NOMO-1 (cell line): ENCODE data around the gene TUBB3.

Experiments
- DNase-seq, 2 experiments: peaks; one replicate each; lab custom pipeline; 2025; ENCODE audit not compliant: unreplicated experiment in 2 of 2; lab: John Stamatoyannopoulos, UW

Gene TUBB3

DNA sequence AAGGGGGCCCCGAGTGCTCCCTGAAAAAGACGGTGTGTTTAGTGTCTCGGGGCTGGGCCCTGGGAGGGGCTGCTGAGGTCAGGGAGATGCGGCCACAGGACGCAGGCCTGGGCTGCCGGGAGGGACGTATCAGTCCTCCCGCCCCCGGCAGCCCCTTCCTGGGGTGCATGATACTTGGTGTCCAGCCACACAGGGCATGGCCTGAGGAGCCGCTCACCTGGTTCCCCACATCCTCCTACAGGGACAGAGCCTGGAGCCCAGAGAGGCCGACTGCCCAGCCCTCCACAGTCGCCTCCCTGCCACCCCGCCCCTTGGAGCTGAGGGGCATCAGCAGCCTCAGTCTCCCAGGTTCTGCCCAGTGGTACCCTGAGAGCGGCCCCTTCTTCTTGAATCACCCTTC, 13.4 kb downstream of the TUBB3 start:
- no peak for DNase-seq

DNA sequence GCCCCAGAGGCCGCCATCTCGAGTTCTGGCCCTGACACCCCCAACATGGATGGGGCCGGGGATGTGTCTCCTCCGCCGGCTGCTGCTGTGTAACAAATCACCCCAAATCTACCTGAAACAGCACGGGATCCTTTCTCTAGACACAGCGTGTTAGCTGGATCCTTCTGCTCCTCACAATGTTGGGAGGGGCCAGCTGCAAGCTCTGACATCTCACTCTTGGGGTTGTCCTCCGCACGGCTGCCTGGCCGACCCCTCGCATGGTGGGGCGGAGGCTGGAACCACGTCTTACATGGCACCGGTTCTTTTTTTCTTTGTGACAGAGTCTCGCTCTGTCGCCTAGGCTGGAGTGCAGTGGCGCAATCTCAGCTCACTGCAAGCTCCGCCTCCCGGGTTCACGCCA, 13.8 kb downstream of the TUBB3 start:
- no peak for DNase-seq

DNA sequence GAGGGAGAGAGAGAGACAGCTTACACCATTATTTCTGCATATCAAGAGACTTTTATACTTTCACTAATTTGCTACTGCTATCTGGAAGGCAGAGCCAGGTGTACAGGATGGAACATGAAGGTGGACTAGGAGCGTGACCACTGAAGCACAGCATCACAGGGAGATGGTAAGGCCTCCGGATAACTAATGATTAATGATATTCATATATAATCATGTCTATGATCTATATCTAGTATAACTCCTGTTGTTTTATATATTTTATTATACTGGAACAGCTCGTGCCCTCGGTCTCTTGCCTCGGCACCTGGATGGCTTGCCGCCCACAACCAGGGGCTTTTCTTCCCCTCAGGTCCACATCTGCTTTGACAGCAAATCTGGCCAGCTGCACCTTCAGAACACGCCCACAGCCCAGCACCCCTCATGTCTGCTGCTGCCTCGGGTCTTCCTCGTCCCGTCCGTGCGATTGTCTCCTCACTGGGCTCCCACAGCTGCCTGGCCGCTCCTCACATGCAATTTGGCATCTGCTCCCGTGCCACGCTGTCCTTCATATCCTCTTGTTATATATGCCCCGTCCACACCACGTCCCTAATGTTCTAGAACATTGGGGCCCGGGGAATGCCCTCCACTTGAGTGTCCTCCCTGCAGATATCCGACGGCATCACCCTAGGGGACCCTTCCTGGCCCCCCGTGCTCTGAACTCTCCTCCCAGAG, 15.2 kb downstream of the TUBB3 start:
- no peak for DNase-seq

DNA sequence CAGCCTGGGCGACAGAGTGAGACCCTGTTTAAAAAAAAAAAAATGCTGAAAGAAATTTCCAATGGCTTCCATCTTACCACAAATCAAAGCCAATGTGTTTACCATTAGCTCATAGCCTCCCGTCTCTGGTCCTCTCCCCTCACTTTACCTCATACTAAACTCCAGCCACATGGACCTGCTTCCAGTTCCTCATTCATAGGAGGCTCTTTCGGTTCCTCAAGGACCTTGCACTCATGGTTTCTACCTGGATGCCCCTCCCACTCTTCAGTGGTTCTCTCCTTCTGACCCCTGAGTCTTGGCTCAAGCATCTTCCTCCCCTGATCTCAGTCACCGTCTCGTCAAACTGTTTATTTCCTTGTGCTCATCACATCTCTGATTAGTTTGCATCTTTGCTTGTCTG, 21.6 kb downstream of the TUBB3 start:
- peak; percentile 26 to 57 for DNase-seq

DNA sequence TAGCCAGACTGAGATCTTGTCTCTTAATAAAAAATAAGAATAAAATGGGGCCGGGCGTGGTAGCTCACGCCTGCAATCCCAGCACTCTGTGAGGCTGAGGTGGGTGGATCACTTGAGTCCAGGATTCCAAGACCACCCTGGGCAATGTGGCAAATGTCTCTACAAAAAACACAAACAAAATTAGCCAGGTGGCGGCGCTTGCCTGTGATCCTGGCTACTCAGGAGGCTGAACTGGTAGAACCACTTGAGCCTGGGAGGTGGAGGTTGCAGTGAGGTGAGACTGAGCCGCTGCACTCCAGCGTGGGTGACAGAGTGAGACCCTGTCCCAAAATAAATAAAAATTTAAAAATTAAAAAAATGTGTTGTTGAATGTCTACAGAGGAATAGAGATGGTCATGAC, 22.5 kb downstream of the TUBB3 start:
- no peak for DNase-seq

DNA sequence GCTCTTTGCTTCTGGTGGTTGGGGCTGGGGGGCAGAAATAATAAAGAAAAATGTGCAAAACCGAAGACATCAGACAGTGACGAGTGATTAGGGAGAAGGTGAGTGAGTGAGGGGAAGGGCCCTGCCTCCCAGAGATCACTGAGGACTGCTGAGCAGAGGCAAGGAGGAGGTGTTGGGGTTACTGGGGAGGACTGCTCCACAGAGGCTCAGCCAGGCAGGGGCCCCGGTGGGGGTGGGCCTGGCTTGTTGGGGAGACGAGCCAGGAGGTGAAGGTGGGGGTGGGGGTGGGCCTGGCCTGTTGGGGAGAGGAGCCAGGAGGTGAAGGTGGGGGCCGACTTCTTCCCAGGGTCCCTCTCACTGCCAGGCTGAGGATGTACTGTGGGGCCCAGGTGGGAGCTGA, 23.4 kb downstream of the TUBB3 start:
- no peak for DNase-seq

DNA sequence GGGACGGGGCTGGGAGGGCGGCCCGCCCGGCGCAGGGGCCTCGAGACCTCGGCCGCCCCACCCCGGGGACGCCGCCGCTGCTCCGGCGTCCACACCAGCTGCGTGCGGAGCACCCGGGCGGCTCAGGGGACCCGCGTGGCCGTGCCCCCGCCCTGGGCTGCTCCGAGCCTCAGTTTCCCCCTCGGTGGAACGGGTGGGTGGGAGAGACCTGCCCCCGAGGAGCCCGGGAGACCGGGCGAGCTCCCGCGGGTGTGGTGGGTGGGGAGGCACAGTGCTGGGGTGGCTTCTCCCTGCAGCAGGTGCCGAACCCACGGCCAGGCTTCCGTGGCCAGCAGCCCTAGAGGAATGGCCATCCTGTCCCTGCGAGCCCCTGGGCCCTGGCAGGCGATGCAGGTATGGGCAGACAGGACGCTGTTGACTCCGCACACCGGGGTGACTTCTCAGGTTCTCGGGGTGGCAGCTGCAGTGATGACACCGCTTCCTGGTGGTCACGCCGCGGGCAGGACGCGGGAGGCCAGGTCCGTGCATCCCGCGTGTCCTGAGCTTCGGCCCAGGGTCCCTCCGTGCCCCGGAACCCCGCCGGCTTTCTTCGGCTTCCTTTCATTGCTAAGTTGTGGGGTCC, 26.1 kb downstream of the TUBB3 start:
- no peak for DNase-seq

DNA sequence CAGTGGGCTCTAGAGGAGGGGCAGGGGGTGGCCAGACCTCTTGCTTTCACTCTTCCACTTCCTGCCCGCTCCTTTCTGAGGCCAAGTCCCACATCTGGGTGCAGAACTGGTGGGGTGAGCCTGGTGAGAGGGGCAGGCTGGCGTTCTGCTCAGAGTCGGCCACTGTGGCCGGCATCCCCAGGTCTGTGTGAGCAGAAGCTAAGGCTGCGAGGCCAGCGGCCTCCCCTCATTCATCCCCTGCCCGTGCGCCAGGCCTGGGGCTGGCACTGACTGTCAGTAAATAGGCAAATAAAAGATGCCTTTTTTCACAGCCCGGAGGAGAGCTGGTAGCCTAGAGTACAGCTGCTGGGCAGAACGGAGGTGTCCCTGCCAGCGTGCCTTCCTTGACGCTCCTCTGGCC, 26.6 kb downstream of the TUBB3 start:
- no peak for DNase-seq

DNA sequence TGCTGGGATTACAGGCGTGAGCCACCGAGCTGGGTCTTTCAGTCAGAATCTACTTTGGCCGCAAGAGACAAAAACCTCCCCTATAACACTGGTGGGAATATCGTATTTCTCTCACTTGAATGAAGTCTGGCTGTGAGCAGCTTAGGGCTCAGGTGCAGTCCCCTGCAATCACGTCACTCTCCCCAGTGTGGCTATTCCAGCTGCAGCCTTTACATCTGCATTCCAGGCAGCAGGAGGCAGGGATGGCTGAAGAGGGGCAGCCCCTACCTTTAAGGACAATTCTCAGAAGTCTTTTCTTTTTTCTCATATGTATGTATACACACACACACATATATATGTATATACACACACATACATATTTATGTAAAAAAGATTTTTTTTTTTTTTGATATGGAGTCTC, 28.4 kb downstream of the TUBB3 start:
- DNase-seq, result no peak

DNA sequence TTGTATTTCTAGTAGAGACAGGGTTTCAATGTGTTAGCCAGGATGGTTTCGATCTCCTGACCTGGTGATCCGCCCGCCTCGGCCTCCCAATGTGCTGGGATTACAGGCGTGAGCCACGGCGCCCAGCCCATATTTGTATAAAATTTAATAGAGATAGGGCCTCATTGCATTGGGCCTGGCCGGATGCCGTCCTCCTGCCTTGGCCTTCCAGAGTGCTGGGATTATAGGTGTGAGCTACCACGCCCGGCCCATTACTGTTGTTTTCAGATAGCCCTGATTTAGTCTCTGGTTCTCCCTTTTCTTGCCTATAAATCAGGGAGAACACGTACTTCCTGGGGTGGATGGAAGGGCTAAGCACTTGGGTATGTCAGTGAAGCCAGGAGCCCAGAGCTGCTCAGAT, 28.9 kb downstream of the TUBB3 start:
- no peak for DNase-seq

DNA sequence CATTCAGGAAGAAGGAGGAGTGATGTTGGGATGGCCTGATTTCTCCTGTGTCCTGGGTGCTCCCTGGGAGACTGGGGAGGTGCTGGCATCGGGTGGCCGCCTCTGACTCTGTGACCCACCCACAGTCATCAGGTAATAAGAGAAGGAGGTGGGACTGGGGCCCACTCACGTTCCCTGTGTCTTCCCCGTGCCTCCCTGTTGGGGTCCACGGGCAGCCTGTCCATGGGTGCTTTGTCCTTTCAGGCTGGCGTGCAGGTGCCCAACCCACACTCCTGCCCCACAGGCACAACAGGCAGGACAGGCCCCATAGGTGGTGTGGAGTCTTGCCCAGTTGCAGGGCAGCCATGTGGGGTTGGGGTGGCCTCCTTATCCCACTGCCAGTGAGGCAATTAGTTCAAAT, 29.4 kb downstream of the TUBB3 start:
- DNase-seq, result no peak

DNA sequence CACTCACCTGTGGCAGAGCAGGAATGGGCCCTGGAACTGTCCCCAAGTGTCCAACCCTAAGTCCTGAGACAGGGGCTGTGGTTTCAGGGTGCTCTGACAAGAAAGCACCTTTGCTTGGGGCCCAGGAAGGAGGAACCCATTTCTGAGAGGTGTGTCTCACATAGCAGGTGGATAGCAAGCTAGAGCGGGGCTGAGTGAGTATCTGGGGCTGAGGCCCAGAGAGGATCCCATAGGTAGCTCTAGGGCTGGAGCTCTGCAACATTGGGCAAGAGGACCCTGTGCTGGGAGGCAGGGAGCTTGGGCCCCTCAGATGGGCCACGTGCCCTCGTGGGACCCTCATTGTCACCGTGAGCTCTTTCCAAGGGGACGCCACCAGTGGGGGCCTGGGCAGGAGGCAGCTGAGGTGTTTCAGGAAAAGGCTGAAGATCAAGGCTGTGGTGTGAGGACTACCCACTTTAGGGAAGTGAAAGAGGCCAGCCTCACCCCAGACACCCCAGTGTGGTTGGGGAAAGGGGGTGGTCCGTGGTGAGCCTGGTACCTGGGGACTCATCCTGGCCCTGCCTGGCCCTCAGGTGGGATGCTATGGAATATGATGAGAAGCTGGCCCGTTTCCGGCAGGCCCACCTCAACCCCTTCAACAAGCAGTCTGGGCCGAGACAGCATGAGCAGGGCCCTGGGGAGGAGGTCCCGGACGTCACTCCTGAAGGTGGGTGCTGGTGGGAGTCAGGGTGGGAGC, 30.7 kb downstream of the TUBB3 start:
- peak; percentile 12 to 47 for DNase-seq

DNA sequence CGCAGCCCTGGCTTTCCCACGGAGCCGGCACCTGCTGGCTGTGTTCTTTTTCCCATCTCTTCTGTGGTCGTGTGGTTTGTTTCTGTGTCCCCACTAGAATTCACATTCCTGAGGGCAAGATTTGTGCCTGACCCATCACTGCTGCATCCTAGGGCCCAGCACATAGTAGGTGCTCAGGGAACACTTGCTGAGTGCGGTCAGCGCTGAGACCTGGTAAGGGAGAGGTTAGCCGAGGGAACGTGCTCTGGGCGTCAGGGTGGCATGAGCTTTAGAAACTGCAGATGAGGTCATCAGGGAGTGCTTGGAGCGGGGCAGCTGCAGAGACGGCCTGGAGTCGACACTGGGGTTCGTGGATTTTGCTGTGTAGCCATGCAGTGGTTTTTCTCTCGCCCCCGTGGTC, 31.3 kb downstream of the TUBB3 start:
- no peak for DNase-seq

DNA sequence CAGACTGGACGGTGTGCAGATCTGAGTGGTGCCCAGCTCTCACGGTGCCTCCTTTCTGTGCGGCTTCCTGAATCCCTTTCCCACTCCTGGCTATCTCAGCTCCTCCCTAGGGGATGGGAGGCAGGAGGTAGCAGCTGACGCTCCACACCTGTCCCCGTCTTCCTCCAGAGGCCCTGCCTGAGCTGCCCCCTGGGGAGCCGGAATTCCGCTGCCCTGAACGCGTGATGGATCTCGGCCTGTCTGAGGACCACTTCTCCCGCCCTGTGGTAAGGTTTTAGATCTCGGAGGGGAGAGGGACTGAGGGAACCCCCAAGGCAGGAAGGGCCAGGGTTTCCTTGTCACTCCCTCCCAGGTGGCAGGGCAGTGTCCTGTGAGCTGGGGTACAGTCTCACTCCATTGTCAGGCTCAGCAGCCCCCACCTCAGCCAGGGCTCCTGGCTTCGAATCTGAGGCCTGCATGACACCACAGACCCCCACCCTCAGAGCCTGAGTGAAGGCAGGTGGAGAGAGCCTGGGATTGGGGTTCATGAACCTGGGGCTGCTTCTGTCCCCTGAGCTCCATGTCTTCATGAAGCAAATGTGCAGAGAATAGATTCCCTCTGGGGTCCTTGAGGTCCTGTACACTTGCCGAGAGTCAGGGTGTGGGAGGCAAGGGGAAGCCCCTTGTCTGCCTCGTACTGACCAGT, 32.0 kb downstream of the TUBB3 start:
- DNase-seq, result no peak

DNA sequence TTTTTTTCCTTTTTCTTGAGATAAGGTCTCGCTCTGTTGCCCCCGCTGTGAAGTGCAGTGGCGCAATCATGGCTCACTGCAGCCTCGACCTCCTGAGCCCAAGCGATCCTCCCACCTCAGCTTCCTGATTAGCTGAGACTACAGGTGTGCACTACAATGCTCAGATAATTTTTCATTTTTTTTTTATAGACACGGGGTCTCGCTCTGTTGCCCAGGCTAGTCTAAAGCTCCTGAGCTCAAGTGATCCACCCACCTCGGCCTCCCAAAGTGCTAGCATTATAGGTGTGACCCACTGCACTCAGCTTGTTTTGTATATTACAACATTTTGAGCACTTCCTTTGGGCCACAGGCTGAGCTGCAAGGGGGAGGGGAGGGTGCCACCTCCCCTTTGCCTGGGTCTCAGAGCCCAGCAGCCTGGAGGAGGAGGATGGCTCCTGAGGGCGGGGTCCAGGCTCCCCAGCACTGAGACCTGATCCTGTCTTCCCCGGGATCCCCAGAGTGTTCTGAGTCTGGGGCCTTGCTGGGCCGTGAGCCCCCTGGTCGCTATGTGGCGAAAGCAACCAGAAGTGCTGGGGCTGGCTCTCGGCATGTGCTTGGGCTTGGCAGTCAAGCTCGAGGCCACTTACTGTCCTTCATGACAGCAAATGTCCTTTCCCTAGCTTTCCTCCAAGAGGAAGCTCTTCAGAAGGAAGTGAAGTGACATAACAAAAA, 33.5 kb downstream of the TUBB3 start:
- DNase-seq, result peak; percentile 42 to 48

DNA sequence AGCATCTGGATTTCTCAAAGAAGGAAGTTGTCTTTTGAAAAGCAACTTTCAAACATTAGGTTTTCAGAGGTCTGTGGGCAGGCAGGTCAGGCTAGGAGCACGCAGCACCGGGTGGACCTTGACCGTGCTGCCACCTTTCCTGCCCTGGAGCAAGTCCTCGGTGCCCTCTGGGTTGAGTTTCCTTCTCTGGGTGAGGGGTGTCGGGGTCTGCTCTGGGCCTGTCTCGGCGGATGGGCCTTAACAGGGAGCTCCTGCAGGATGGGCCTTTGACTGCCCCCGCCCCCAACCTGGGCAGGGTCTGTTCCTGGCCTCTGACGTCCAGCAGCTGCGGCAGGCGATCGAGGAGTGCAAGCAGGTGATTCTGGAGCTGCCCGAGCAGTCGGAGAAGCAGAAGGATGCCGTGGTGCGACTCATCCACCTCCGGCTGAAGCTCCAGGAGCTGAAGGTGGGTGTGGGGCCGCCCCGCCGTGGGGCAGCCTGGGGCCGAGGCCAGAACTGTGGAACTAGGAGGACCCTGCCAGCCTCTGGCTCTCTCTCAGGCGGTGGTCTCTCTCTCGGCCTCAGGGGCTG, 34.2 kb downstream of the TUBB3 start:
- peak; percentile 46 to 62 for DNase-seq

DNA sequence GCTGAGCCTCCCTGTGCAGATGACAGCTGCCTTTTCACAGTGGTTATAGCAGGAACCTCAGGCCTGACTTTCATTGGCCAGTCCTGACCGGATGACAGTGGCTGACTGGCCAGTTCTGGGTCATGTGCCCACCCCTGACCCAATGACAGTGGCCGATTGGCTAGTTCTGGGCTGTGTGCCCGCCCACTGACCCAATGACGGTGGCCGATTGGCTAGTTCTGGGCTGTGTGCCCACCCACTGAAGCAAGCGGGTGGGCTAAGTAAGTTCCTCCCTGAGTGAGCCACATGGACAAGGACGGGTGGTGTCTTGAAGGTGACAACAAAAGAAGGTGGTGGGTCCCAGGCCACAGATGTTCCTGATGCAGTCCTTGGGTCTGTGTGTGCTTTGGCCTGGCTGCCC, 34.9 kb downstream of the TUBB3 start:
- peak; percentile 88 to 89 for DNase-seq

DNA sequence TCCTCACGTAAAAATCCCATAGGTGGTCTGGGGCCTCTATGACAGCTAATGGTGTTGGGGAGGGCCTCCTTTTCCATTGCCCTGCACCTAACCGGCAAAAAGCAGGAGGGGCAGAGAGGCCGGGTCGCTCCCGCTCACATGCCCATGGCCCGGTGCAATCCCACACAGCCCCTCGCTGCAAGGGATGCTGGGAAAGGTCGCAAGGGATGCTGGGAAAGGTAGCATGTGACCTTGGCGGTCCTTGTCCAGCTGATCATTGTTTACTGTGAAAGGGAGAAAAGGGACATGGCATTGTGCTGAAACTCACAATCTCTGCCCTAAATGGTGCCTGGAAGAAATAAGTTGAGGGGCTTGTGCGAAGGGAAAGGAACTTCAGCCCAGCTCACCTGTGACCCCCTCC, 35.5 kb downstream of the TUBB3 start:
- no peak for DNase-seq

DNA sequence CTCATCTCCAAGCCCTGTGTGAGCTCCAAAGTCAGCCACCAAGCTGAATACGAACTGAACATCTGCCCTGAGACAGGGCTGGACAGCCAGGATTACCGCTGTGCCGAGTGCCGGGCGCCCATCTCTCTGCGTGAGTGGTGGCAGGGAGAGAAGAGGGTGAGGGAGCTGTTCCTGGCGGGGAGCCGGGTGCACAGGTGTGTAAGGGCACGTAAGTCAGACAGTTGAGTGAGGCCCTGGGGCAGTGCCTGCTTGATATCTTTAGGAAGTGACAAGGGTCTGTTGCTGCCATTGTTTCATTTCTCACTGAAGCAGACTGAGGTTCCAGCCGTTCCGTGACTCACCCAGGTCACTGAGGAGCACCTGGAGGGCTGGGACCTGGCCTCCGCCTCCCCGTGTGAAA, 37.8 kb downstream of the TUBB3 start:
- no peak for DNase-seq

DNA sequence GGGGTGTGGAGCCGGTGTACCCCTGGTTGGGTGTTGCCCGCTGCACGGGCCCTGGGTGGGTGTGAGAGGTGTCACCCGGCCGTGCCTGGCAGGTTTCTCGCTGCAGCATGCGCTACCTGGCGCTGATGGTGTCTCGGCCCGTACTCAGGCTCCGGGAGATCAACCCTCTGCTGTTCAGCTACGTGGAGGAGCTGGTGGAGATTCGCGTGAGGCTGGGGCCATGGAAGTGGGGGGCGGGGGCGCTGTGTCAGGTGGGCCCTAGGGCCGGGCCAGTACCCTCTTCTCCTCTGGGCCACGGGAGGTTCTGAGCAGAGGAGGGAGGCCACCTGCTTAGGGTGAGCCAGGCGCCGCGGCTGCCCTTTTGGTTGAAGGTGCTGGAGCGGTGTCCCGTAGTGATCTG, 38.8 kb downstream of the TUBB3 start:
- no peak for DNase-seq
